Activated CD8-positive, alpha-beta memory T cell treated with anti-CD3 and anti-CD28 coated beads, Interleukin-2, amount 10 ng/mL, durations not matched to agents 7 days and 5 days (primary cell): Measurements from ENCODE around the gene TAF5L. TPM values are rescaled to one million over a fixed set of nuclear protein-coding genes. Genes with fewer than 3 reads are reported as not detected.

ENCODE experiments used
- ATAC-seq: fragments of 150-1000 bp; cut with Tn5 transposase; one replicate; pipeline ENCODE4 v1.10.0; 2021; ENCODE audit warnings: moderate library complexity
- CTCF ChIA-PET: fragments of 350-600 bp; sonication (Branson Sonifier 250); formaldehyde crosslinking; loops from one replicate; lab custom pipeline; 2021; ENCODE audit warnings: antibody characterized with exemption; lab: Charles Lee
- DNase-seq: peaks from one replicate; pipeline ENCODE4 v3.0.0-alpha.2; 2020
- H3K27ac Mint-ChIP-seq: one replicate; pipeline ENCODE4 v1.8.0; 2021; ENCODE audit warnings: mild to moderate bottlenecking, mixed read lengths
- H3K27me3 Mint-ChIP-seq: one replicate; pipeline ENCODE4 v1.8.0; 2021; ENCODE audit warnings: mixed read lengths
- H3K36me3 Mint-ChIP-seq: one replicate; pipeline ENCODE4 v1.8.0; 2021; ENCODE audit warnings: mild to moderate bottlenecking, mixed read lengths
- H3K4me1 Mint-ChIP-seq: one replicate; pipeline ENCODE4 v1.8.0; 2021; ENCODE audit warnings: mixed read lengths
- H3K4me3 Mint-ChIP-seq: one replicate; pipeline ENCODE4 v1.8.0; 2021; ENCODE audit warnings: mild to moderate bottlenecking, moderate library complexity, mixed read lengths
- H3K9me3 Mint-ChIP-seq: one replicate; pipeline ENCODE4 v1.8.0; 2022; ENCODE audit warnings: low read depth, mixed read lengths
- total RNA-seq, 2 experiments: library from RNA; stranded (reverse); gene quantifications; one replicate each; pipeline ENCODE4 v1.2.3, GENCODE V29; 2021

The TAF5L gene
- total RNA-seq, 2 experiments from 2014 or later: 24.9 to 29.7 TPM

DNA sequence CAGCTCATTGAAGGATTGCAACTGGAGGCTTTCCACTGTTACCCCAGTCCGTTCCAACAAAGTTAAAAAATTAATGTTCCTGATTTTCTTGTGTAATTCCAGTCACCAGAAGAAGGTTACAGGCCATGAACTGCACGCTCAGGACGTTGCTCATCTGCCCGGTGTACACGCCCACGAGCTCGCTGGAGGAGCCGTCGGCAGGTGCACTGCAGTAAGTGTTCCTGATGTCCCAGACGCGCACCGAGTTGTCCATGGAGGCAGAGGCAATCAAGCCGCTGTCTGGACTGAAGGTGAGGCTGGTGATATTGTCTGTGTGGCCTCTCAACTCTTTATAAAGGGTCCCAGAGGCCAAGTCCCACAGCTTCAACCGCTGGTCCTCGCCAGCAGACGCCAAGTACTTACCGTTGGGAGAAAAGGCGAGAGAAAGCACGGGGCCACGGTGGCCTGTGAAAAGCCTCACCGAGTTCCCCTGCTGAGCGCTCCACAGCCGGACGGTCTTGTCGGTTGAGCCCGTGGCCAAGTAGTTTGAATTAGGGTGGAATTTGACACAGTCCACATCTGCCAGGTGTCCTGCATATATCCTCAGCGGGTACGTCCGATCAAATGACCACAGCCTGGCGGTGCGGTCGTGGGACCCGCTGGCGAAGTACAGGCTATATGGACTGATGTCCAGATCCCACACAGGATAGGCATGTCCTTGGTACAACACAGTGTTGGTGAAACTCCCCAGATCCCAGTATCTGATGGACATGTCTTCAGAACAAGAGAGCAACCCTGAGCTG is 31.5 kb downstream of the TAF5L start:
- Mint-ChIP-seq H3K36me3 (peaks cover 34% of the 10 kb centered on the region), H3K4me1 (peaks cover 9% of the 10 kb centered on the region)

DNA sequence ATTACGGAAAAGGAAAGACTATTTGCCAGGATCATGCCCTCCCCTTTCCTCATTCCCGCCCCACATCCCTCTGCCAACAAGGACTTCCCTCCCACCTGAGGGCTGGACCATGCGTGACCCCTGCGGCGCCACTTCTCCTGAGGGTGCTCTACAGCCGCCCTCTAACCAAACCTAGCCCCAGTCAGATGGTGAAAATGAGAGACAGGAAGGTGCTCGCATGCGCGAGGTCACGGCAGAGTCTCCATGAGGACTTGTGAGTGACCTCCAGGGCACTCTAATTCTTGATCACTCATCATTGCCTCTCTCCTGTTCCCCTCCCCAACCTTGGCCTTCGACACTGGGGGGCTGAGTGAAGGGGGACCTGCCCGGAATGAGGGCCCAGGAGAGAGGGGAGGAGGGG is 32.1 kb downstream of the TAF5L start:
- DNase-seq: no peak
- H3K9me3 Mint-ChIP-seq: no peaks in the 10 kb centered on the region
- no peak overlapping the region for H3K27ac Mint-ChIP-seq
- no peaks in the 10 kb centered on the region for H3K27me3 Mint-ChIP-seq
- ATAC-seq: no peak
- no peak overlapping the region for H3K4me3 Mint-ChIP-seq
- H3K4me1 Mint-ChIP-seq: peaks cover 9% of the 10 kb centered on the region
- CTCF ChIA-PET: no interaction called here
- H3K36me3 Mint-ChIP-seq: peaks cover 29% of the 10 kb centered on the region

More for the DNA sequence above, 31.5 kb downstream of the TAF5L start:
- CTCF ChIA-PET: no interaction called here
- Mint-ChIP-seq H3K4me3 (no peak overlapping the region), H3K27ac (no peak overlapping the region), H3K27me3 (no peaks in the 10 kb centered on the region), H3K9me3 (no peaks in the 10 kb centered on the region)
- ATAC-seq: no peak
- no peak for DNase-seq

DNA sequence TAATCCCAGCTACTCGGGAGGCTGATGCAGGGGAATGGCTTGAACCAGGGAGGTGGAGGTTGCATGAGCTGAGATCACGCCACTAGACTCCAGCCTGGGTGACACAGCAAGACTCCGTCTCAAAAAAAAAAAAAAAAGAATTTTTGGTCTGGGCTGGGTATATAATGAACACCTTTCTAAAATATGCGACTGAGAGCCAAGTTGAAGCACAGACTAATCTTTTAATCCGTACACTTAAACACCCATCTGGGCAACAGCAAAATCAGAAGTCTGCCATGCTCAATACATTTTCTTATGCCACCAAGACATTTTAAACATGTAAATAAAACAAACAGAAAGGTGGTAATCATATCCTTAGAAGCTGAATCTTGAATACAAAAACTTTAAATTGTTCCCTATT is 35.8 kb downstream of the TAF5L start:
- ATAC-seq: no peak
- CTCF ChIA-PET: interaction anchor here (1.3 kb wide), 1 partner anchor 71 kb away, joined by 6 read pairs; no protein-coding TSS in a partner anchor
- Mint-ChIP-seq H3K4me1 (no peaks in the 10 kb centered on the region), H3K9me3 (no peaks in the 10 kb centered on the region), H3K27ac (no peak overlapping the region), H3K27me3 (no peaks in the 10 kb centered on the region), H3K36me3 (peaks cover 19% of the 10 kb centered on the region), H3K4me3 (no peak overlapping the region)
- DNase-seq: no peak

DNA sequence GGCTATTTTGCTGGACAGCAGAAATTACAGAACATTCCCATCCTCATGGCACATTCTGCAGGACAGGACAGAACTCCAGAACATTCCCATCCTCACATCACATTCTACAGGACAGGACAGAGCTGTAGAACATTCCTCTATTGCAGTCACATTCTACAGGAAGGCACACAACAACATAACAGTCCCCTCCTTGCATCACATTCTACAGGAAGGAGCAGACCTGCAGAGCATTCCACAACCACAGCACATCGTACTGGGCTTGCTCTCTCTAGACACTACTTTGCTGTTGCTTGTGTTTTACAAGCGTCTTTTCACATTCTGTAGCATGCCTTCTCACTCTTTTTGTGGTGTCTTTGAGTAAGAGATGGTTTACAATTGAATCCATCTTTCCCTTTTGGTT is 40.6 kb downstream of the TAF5L start:
- ATAC-seq (no peak), DNase-seq (no peak)
- Mint-ChIP-seq H3K36me3 (no peaks in the 10 kb centered on the region), H3K4me3 (no peak overlapping the region), H3K9me3 (no peaks in the 10 kb centered on the region), H3K27ac (no peak overlapping the region), H3K4me1 (no peaks in the 10 kb centered on the region), H3K27me3 (no peaks in the 10 kb centered on the region)
- CTCF ChIA-PET: no interaction called here

DNA sequence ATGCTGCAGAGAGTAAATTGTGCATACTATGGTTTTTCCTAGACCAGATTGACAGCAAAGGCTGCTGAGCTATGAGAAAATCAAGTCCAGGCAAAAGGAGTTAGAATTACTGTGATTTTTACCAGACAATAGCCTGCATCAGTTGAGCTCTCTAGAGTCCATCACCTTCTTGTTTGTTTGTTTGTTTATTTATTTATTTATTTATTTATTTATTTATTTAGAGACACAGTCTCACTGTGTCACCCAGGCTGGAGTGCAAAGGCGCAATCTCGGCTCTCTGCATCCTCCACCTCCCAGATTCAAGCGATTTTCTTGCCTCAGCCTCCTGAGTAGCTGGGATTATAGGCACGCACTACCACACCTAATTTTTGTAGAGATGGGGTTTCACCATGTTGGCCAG is 43.2 kb downstream of the TAF5L start:
- no peak for DNase-seq
- Mint-ChIP-seq H3K36me3 (no peaks in the 10 kb centered on the region), H3K27ac (no peak overlapping the region), H3K27me3 (peaks cover 8% of the 10 kb centered on the region), H3K4me1 (peaks cover 4% of the 10 kb centered on the region), H3K9me3 (no peaks in the 10 kb centered on the region), H3K4me3 (no peak overlapping the region)
- CTCF ChIA-PET: interaction anchor here (1.0 kb wide), 1 partner anchor 24 kb away, joined by 3 read pairs; the partner anchor contains the start of gene ABCB10
- no peak for ATAC-seq

DNA sequence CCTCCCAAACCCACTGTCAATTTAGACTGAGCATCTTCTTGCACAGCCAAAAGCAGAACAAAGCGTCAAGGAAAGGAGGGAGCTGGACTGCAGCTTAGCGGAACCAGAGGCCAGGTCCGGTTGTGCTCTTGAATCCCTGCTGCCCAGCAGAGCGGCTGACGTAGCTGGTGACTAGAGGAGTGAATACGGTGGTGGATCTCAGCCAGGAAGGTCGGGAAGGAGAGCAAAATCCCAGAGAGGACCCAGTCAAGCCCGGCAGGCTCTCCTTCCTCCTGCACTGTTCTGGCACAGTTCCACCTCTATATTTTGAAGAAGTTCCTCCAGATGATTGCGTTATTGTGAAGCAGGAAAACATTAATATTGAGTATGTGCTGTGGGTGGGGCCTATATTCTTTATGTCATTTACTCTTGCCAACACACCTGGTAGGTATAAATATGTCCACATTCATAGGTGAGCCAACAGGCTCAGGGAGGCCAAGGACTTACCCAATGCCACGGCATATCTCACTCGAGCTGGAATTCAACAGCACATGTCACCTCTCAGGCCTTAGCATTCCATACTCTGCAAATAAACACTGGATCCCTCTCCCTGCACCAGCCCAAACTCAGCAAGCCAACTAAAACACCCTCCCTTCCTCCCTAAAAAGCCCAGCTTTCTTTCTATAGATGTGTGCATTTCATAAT is 43.8 kb downstream of the TAF5L start:
- Mint-ChIP-seq H3K4me1 (peaks cover 4% of the 10 kb centered on the region), H3K9me3 (no peaks in the 10 kb centered on the region), H3K4me3 (no peak overlapping the region), H3K36me3 (no peaks in the 10 kb centered on the region), H3K27ac (no peak overlapping the region), H3K27me3 (peaks cover 8% of the 10 kb centered on the region)
- ATAC-seq (no peak), DNase-seq (no peak)
- CTCF ChIA-PET: interaction anchor here (1.0 kb wide), 1 partner anchor 23 kb away, joined by 3 read pairs; the partner anchor contains the start of gene ABCB10

DNA sequence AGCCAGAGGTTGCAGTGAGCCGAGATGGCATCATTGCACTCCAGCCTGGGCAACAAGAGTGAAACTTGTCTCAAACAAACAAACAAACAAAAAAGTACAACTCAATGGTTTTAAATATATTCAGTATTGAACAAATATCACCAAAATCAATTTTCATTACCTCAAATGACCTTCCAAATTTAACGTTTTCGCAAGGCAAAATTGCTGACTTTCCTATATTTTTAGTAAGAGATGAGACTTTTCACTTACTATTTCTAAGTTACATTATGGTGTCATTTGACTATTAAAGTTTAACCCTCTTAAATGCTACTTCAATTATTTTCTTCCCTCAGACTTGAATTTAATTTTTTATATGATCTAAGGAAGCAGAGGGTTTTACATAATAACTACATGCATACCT is 44.4 kb downstream of the TAF5L start:
- H3K27me3 Mint-ChIP-seq: peaks cover 10% of the 10 kb centered on the region
- no peak for DNase-seq
- H3K27ac Mint-ChIP-seq: no peak overlapping the region
- no peaks in the 10 kb centered on the region for H3K9me3 Mint-ChIP-seq
- no peaks in the 10 kb centered on the region for H3K36me3 Mint-ChIP-seq
- no peak overlapping the region for H3K4me3 Mint-ChIP-seq
- ATAC-seq: no peak
- H3K4me1 Mint-ChIP-seq: peaks cover 4% of the 10 kb centered on the region
- CTCF ChIA-PET: interaction anchor here (0.6 kb wide), 1 partner anchor 1992 kb away, joined by 3 read pairs; no protein-coding TSS in a partner anchor

DNA sequence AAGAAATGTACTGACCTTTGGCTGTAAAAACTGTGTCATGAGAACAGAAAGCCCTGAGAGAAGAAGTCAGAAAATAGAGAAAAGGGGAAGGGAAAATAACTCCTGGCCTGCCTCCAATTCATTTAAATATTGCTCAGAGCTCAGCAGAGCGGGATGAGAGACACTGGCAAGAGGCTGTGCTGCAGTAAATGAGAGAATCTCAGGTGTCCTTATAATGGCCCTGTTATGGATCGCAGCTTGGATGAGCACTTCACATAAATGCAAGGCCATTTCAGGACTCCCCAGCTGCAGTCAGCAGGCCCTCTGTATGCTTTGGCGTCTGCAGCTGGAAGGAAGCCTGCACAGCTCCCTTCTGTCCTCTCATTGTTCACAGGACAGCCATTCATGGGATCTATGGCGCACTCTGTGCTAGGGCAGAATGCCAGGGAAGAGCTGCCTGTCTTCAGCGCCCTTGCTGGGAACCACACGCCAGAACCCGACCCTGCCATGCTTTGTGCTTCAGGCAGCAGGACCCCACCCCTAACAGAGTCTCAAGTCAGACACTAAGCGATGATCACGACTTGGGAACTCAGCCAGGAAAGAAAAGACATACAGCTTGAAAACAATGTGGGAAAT is 46.8 kb downstream of the TAF5L start:
- DNase-seq: no peak
- CTCF ChIA-PET: no interaction called here
- Mint-ChIP-seq H3K4me1 (peaks cover 4% of the 10 kb centered on the region), H3K36me3 (no peaks in the 10 kb centered on the region), H3K27me3 (peaks cover 10% of the 10 kb centered on the region), H3K27ac (no peak overlapping the region), H3K9me3 (no peaks in the 10 kb centered on the region), H3K4me3 (no peak overlapping the region)
- no peak for ATAC-seq

DNA sequence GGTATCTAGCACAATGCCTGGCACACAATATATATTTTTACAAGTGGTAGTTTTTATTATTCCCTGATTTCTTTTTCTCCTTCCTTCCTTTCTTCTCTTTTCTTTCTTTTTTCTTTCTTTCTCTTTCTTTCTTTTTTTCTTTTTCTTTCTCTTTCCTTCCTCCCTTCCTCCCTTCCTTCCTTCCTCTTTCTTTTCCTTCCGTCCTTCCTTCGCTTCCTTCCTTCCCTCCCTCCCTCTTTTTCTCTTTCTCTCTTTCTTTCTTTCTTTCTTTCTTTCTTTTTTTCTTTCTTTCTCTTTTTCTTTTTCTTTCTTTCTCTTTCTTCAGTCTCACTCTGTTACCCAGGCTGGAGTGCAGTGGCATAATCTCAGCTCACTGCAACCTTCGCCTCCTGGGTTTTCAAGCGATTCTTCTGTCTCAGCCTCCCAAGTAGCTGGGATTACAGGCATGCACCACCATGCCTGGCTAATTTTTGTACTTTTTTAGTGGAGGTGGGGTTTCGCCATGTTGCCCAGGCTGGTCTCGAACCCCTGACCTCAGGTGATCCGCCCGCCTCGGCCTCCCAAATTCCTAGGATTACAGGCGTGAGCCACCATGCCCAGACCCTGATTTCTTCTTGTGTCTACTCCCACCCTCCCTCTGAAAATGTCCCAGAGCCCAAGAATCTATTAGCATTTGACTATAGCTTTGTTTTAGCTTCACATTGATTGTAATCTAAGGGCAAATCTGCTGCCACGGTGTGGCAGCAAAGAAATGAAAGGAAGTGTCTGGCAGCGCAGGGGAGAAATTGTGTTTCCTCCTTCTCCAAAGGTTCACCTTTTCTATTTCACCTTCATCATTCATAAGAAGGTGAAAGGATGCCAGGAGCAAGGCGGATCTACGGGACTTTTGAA is 47.5 kb downstream of the TAF5L start:
- Mint-ChIP-seq H3K9me3 (no peaks in the 10 kb centered on the region), H3K4me1 (peaks cover 4% of the 10 kb centered on the region), H3K4me3 (no peak overlapping the region), H3K36me3 (no peaks in the 10 kb centered on the region), H3K27ac (no peak overlapping the region), H3K27me3 (peaks cover 10% of the 10 kb centered on the region)
- no peak for ATAC-seq
- CTCF ChIA-PET: no interaction called here
- DNase-seq: no peak

DNA sequence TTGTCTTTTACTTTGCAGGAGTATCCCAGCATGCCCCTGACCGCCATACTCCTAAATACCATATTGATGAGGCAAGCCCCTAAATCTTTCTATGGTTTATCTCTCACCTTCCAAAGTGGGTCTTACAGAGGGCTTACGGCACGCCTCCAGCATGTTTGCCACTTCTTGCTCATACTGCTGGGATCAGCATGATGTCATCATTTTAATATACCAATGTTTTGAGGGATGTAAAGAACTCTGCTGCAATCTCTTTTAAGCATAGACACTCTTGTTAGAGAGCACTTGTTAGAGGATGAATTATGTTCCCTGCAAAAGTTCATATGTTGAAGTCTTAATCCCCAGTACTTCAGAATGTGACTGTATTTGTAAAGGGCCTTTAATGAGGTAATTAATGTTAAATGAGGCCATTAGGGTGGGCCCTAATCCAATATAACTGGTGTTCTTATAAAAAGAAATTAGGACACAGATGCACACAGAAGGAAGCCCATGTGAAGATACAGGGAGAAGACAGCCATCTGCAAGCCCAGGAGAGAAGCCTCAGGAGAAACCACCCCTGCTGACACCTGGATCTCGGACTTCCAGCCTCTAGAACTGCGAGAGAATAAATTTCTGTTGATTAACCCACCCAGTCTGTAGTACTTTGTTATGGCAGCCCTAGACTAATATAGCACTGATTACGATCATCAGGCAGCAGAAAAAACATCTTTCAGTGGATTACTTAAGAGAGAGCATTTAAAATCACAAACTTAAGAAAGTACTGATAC is 51.1 kb downstream of the TAF5L start:
- Mint-ChIP-seq H3K9me3 (no peaks in the 10 kb centered on the region), H3K27me3 (peaks cover 12% of the 10 kb centered on the region), H3K4me3 (no peak overlapping the region), H3K27ac (no peak overlapping the region), H3K36me3 (no peaks in the 10 kb centered on the region), H3K4me1 (peaks cover 4% of the 10 kb centered on the region)
- no peak for ATAC-seq
- CTCF ChIA-PET: no interaction called here
- DNase-seq: no peak

DNA sequence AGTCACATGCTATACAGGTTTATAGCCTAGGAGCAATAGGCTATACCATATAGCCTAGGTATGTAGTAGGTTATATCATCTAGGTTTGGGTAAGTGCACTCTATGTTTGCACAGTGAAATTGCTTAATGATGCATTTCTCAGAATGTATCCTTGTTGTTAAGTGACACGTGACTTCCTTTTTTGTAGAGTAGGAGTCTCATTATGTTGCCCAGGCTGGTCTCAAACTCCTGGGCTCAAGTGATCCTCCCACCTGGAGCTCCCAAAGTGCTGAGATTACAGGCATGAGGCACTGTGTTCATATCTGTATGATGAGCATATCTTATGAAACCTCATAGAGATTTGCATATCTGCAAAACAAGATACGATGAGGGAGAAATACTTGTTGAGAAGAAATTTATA is 53.6 kb downstream of the TAF5L start:
- Mint-ChIP-seq H3K27ac (no peak overlapping the region), H3K27me3 (peaks cover 6% of the 10 kb centered on the region), H3K4me3 (no peak overlapping the region), H3K36me3 (no peaks in the 10 kb centered on the region), H3K4me1 (no peaks in the 10 kb centered on the region), H3K9me3 (no peaks in the 10 kb centered on the region)
- ATAC-seq (no peak), DNase-seq (no peak)
- CTCF ChIA-PET: no interaction called here

DNA sequence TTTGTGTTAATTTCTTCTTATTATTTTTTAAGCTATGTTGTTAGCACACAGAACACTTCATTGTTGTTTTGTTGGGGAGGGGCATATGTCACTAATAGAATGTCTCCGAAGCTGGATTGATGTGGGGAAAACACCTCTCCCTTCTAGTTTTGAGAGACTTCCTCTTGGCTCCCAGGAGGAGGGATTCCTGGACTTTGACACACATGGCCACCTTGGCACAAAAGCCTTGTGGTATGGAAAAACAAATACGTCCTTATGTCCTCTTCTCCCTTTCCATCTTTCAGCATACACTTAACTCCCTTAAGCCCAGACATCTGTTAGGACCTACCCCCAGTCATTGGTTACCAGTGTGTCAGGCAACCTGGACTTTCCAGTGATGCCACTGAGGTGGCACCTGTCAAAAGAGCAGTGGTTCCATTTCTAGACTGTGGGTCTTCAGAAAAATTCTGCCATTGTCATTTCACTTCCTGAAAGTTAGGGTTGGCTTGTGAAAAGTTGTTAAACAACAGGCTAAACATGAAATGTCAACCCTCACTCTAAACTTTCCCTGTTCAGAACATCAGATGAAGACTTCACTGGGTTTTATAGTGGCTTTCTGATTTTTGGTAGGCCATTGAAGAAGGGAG is 54.9 kb downstream of the TAF5L start:
- no peaks in the 10 kb centered on the region for H3K36me3 Mint-ChIP-seq
- H3K27ac Mint-ChIP-seq: no peak overlapping the region
- DNase-seq (no peak), ATAC-seq (no peak)
- CTCF ChIA-PET: no interaction called here
- H3K9me3 Mint-ChIP-seq: no peaks in the 10 kb centered on the region
- H3K4me1 Mint-ChIP-seq: no peaks in the 10 kb centered on the region
- H3K4me3 Mint-ChIP-seq: no peak overlapping the region
- H3K27me3 Mint-ChIP-seq: peaks cover 4% of the 10 kb centered on the region
